Measurements from ENCODE around the gene BRWD1.

The BRWD1 gene

GRCh38 chr21:39341249-39341923, 28.0 kb upstream of the BRWD1 start:
- no peaks in the 10 kb centered on the region for H3K9me3 Mint-ChIP-seq
- H3K4me1 Mint-ChIP-seq (ENCODE audit: low read depth) = peaks cover 28% of the 10 kb centered on the region
- no peaks in the 10 kb centered on the region for H3K27me3 Mint-ChIP-seq
- peaks cover 54% of the 10 kb centered on the region for H3K36me3 Mint-ChIP-seq (ENCODE audit: low read depth)
- no peak overlapping the region for H3K27ac Mint-ChIP-seq
- no peak overlapping the region for H3K4me3 Mint-ChIP-seq

GRCh38 chr21:39340687-39341086, 27.3 kb upstream of the BRWD1 start:
- Mint-ChIP-seq H3K27me3 (no peaks in the 10 kb centered on the region), H3K4me3 (no peak overlapping the region), H3K27ac (no peak overlapping the region), H3K4me1 (ENCODE audit: low read depth) (peaks cover 21% of the 10 kb centered on the region), H3K9me3 (no peaks in the 10 kb centered on the region), H3K36me3 (ENCODE audit: low read depth) (peaks cover 47% of the 10 kb centered on the region)

- Mint-ChIP-seq H3K36me3 (ENCODE audit: low read depth) (peaks cover 32% of the 10 kb centered on the region), H3K4me1 (ENCODE audit: low read depth) (peaks cover 9% of the 10 kb centered on the region), H3K9me3 (no peaks in the 10 kb centered on the region), H3K27me3 (no peaks in the 10 kb centered on the region), H3K4me3 (no peak overlapping the region), H3K27ac (no peak overlapping the region)
These were observed 25.8 kb upstream of the BRWD1 start for GRCh38 chr21:39339231-39339630.

GRCh38 chr21:39336457-39337008, 23.1 kb upstream of the BRWD1 start:
- no peak overlapping the region for H3K4me3 Mint-ChIP-seq
- peaks cover 10% of the 10 kb centered on the region for H3K36me3 Mint-ChIP-seq (ENCODE audit: low read depth)
- no peaks in the 10 kb centered on the region for H3K4me1 Mint-ChIP-seq (ENCODE audit: low read depth)
- H3K27ac Mint-ChIP-seq = no peak overlapping the region
- no peaks in the 10 kb centered on the region for H3K9me3 Mint-ChIP-seq
- H3K27me3 Mint-ChIP-seq = no peaks in the 10 kb centered on the region

GRCh38 chr21:39334611-39335010, 21.2 kb upstream of the BRWD1 start:
- no peak overlapping the region for H3K27ac Mint-ChIP-seq
- H3K4me1 Mint-ChIP-seq (ENCODE audit: low read depth) = no peaks in the 10 kb centered on the region
- no peaks in the 10 kb centered on the region for H3K9me3 Mint-ChIP-seq
- H3K36me3 Mint-ChIP-seq (ENCODE audit: low read depth) = no peaks in the 10 kb centered on the region
- no peak overlapping the region for H3K4me3 Mint-ChIP-seq
- H3K27me3 Mint-ChIP-seq = no peaks in the 10 kb centered on the region

GRCh38 chr21:39332175-39332574, 18.7 kb upstream of the BRWD1 start:
- H3K27me3 Mint-ChIP-seq = no peaks in the 10 kb centered on the region
- no peaks in the 10 kb centered on the region for H3K4me1 Mint-ChIP-seq (ENCODE audit: low read depth)
- no peak overlapping the region for H3K27ac Mint-ChIP-seq
- no peaks in the 10 kb centered on the region for H3K9me3 Mint-ChIP-seq
- H3K36me3 Mint-ChIP-seq (ENCODE audit: low read depth) = no peaks in the 10 kb centered on the region
- H3K4me3 Mint-ChIP-seq = no peak overlapping the region

GRCh38 chr21:39330001-39330400, 16.6 kb upstream of the BRWD1 start:
- no peak overlapping the region for H3K27ac Mint-ChIP-seq
- no peaks in the 10 kb centered on the region for H3K36me3 Mint-ChIP-seq (ENCODE audit: low read depth)
- H3K9me3 Mint-ChIP-seq = no peaks in the 10 kb centered on the region
- H3K4me1 Mint-ChIP-seq (ENCODE audit: low read depth) = no peaks in the 10 kb centered on the region
- H3K27me3 Mint-ChIP-seq = no peaks in the 10 kb centered on the region
- no peak overlapping the region for H3K4me3 Mint-ChIP-seq

GRCh38 chr21:39327727-39328126, 14.3 kb upstream of the BRWD1 start:
- Mint-ChIP-seq H3K36me3 (ENCODE audit: low read depth) (no peaks in the 10 kb centered on the region), H3K27ac (no peak overlapping the region), H3K27me3 (no peaks in the 10 kb centered on the region), H3K4me1 (ENCODE audit: low read depth) (no peaks in the 10 kb centered on the region), H3K9me3 (no peaks in the 10 kb centered on the region), H3K4me3 (no peak overlapping the region)

GRCh38 chr21:39326607-39327307, 13.3 kb upstream of the BRWD1 start:
- no peak overlapping the region for H3K4me3 Mint-ChIP-seq
- H3K4me1 Mint-ChIP-seq (ENCODE audit: low read depth) = no peaks in the 10 kb centered on the region
- H3K9me3 Mint-ChIP-seq = no peaks in the 10 kb centered on the region
- H3K27me3 Mint-ChIP-seq = no peaks in the 10 kb centered on the region
- no peaks in the 10 kb centered on the region for H3K36me3 Mint-ChIP-seq (ENCODE audit: low read depth)
- H3K27ac Mint-ChIP-seq = no peak overlapping the region

GRCh38 chr21:39325458-39325857, 12.0 kb upstream of the BRWD1 start:
- Mint-ChIP-seq H3K4me3 (no peak overlapping the region), H3K4me1 (ENCODE audit: low read depth) (no peaks in the 10 kb centered on the region), H3K27ac (no peak overlapping the region), H3K36me3 (ENCODE audit: low read depth) (no peaks in the 10 kb centered on the region), H3K9me3 (no peaks in the 10 kb centered on the region), H3K27me3 (no peaks in the 10 kb centered on the region)

- no peak overlapping the region for H3K27ac Mint-ChIP-seq
These were observed 8.0 kb upstream of the BRWD1 start for GRCh38 chr21:39321424-39321823.

GRCh38 chr21:39319814-39320332, 6.4 kb upstream of the BRWD1 start:
- no peak overlapping the region for H3K4me3 Mint-ChIP-seq
- no peaks in the 10 kb centered on the region for H3K9me3 Mint-ChIP-seq
- H3K4me1 Mint-ChIP-seq (ENCODE audit: low read depth) = peaks cover 26% of the 10 kb centered on the region
- no peak overlapping the region for H3K27ac Mint-ChIP-seq
- H3K36me3 Mint-ChIP-seq (ENCODE audit: low read depth) = no peaks in the 10 kb centered on the region
- no peaks in the 10 kb centered on the region for H3K27me3 Mint-ChIP-seq

More at GRCh38 chr21:39321424-39321823, 8.0 kb upstream of the BRWD1 start:
- H3K4me1 Mint-ChIP-seq (ENCODE audit: low read depth) = peaks cover 15% of the 10 kb centered on the region
- no peak overlapping the region for H3K4me3 Mint-ChIP-seq
- no peaks in the 10 kb centered on the region for H3K36me3 Mint-ChIP-seq (ENCODE audit: low read depth)
- H3K9me3 Mint-ChIP-seq = no peaks in the 10 kb centered on the region
- H3K27me3 Mint-ChIP-seq = no peaks in the 10 kb centered on the region

- Mint-ChIP-seq H3K27me3 (no peaks in the 10 kb centered on the region), H3K27ac (no peak overlapping the region), H3K4me3 (no peak overlapping the region), H3K9me3 (no peaks in the 10 kb centered on the region), H3K36me3 (ENCODE audit: low read depth) (no peaks in the 10 kb centered on the region), H3K4me1 (ENCODE audit: low read depth) (peaks cover 31% of the 10 kb centered on the region)
These were observed 5.9 kb upstream of the BRWD1 start for GRCh38 chr21:39319251-39319756.

- Mint-ChIP-seq H3K27me3 (no peaks in the 10 kb centered on the region), H3K4me3 (no peak overlapping the region), H3K36me3 (ENCODE audit: low read depth) (no peaks in the 10 kb centered on the region), H3K27ac (no peak overlapping the region), H3K9me3 (no peaks in the 10 kb centered on the region), H3K4me1 (ENCODE audit: low read depth) (peaks cover 33% of the 10 kb centered on the region)
These were observed 4.9 kb upstream of the BRWD1 start for GRCh38 chr21:39318091-39318959.
